ENCODE measurements around the gene MAST2. TPM values are rescaled to one million over a fixed set of nuclear protein-coding genes. Genes with fewer than 3 reads are reported as not detected.

MAST2 gene
- total and polyA plus RNA-seq, 2 donors (not counting 3 experiments of a cell fraction or from before 2014, with no cell fraction given) = 25.0 to 41.2 TPM

GRCh38 chr1:46030876-46031660, 227.7 kb downstream of the MAST2 start:
- TF ChIP-seq, protein P1, sequence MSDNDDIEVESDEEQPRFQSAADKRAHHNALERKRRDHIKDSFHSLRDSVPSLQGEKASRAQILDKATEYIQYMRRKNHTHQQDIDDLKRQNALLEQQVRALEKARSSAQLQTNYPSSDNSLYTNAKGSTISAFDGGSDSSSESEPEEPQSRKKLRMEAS (IDR thresholded peaks at IDR 0.05; ENCODE audit: insufficient read depth, insufficient read length) = no peak
- no peak for TF ChIP-seq MYC (IDR thresholded peaks at IDR 0.05; ENCODE audit: low read depth, low read length)
- no peak for TF ChIP-seq FOS (IDR thresholded peaks at IDR 0.05; ENCODE audit: borderline replicate concordance, insufficient read depth, low read length)
- TF ChIP-seq GATA2 (IDR thresholded peaks at IDR 0.05; ENCODE audit: insufficient read depth, insufficient read length, low read depth, low read length) = no peak
- no peak for TF ChIP-seq POLR2AphosphoS5 (IDR thresholded peaks at IDR 0.05; ENCODE audit: insufficient read depth, low read depth, low read length)
- TF ChIP-seq JUN (IDR thresholded peaks at IDR 0.05; ENCODE audit: borderline replicate concordance, insufficient read depth, insufficient read length, low read depth) = no peak
- TF ChIP-seq EZH2 (IDR thresholded peaks at IDR 0.05; ENCODE audit: borderline replicate concordance, low read depth, low read length, severe bottlenecking) = no peak
- no peak for TF ChIP-seq POLR2A (IDR thresholded peaks at IDR 0.05; ENCODE audit: low read depth, low read length)
- no peak for TF ChIP-seq CTCF (IDR thresholded peaks at IDR 0.05; ENCODE audit: extremely low read depth in 1 of 2, insufficient read depth in 1 of 2, low read depth in 1 of 2, low read length in 2 of 2)
- CTCF ChIA-PET = interaction anchor here (0.6 to 1.9 kb wide), 3 partner anchors 8 to 193 kb away, joined by 3 to 6 read pairs (median 4); no protein-coding TSS in a partner anchor
- no peak overlapping the region for H3K27ac ChIP-seq (ENCODE audit: insufficient read depth, low read depth, low read length)
- no peaks in the 10 kb centered on the region for H3K9me3 ChIP-seq (replicated peaks; ENCODE audit: control insufficient read depth, insufficient read depth, low read length)
- H3K4me2 ChIP-seq (ENCODE audit: insufficient read depth, low read length) = no peak overlapping the region
- no peak for FAIRE-seq
- H3K9ac ChIP-seq (replicated peaks; ENCODE audit: extremely low read depth, insufficient read depth, low read length) = no peak overlapping the region
- no peak for DNase-seq (ENCODE audit: low read depth, low spot score)
- dilution Hi-C loops (cut with MboI; ENCODE audit: extremely low pct_ligation_motif_present, low sequenced_read_pairs) (loop anchor here (25.0 kb wide), 1 partner anchor 156 kb away; the partner anchor contains the start of genes P3R3URF, POMGNT1 and TSPAN1), intact Hi-C loops (cut with micrococcal nuclease) (no loop called here)
- no TSS peak for BruUV-seq (replicated peaks)
- H3K4me1 ChIP-seq (ENCODE audit: control insufficient read depth, extremely low read depth, insufficient read depth, low read length) = no peaks in the 10 kb centered on the region
- no peaks in the 10 kb centered on the region for H3K9me1 ChIP-seq (replicated peaks; ENCODE audit: control insufficient read depth, extremely low read depth, insufficient read depth, low read length)
- no peaks in the 10 kb centered on the region for H4K20me1 ChIP-seq (replicated peaks; ENCODE audit: control insufficient read depth, extremely low read depth, insufficient read depth, low read length)
- no peaks in the 10 kb centered on the region for H3K27me3 ChIP-seq (ENCODE audit: control insufficient read depth in 2 of 2, insufficient read depth in 2 of 2, low read length in 2 of 2)
- H2AFZ ChIP-seq (ENCODE audit: low read depth, low read length) = no peak overlapping the region
- H3K79me2 ChIP-seq (ENCODE audit: control insufficient read depth, insufficient read depth, low read length) = no peaks in the 10 kb centered on the region
- H3K36me3 ChIP-seq (ENCODE audit: control insufficient read depth in 2 of 2, extremely low read depth in 1 of 2, insufficient read depth in 2 of 2, low read length in 2 of 2) = peaks cover 0 to 7% of the 10 kb centered on the region in 2 experiments
- H3K4me3 ChIP-seq (replicated peaks in 1 of 3; ENCODE audit: insufficient read depth in 1 of 3, low read depth in 1 of 3, low read length in 3 of 3) = no peak overlapping the region
- POLR2A ChIA-PET = no interaction called here

All from endothelial cell of umbilical vein (primary cell).